Superior temporal gyrus (tissue), 1 donor: Measurements from ENCODE around the gene PRRG2.
"Not testable (repeated sequence)": the region's sequence is repeated elsewhere in the genome, so short reads cannot be mapped to it uniquely, and the experiment has no call there.

Source experiments
- DNase-seq: peaks from one replicate; pipeline ENCODE4 v3.0.0-alpha.2; 2016; ENCODE audit errors: extremely low spot score

Gene PRRG2

DNA sequence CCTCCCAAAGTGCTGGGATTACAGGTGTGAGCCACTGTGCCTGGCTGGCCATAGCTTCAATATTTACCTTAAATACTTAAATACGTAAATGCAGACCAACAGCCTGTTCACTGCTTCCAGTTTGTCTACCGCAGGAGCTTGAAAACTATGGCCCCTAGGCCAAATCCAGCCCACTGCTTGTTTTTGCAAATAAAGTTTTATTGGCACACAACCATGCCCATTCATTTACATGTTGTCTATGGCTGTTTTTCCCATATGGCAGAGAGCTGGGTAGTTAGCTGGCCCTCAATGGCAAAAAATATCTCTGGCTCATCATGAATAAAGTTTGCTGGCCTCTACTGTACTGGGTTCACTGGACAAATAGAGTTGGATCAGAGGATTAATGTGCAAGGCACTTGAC is 21.7 kb downstream of the PRRG2 start:
- no peak for DNase-seq

DNA sequence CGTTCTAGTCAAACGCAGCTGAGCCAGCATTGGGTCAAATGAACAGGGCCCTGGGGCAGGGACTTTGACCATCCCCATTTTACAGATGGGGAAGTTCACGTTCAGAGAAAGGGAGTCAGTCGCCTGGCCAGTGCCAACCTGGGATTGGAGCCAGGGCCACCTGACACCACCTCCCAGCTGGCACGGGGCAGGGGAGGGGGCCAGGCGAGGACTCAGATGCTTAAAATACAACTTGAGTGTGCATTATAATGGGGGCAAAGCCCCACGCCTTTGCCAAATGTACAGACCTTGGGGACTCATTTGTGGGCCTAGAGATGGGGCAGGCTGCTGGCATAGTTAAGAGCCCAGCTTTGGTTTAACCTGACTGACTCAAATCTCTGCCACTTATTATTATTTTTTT is 24.5 kb downstream of the PRRG2 start:
- DNase-seq, result no peak

GRCh38 chr19:49609499-49610092 is 28.5 kb downstream of the PRRG2 start:
- DNase-seq, result no peak

- no peak for DNase-seq
These were observed 32.3 kb downstream of the PRRG2 start for GRCh38 chr19:49613374-49613773.

- DNase-seq, result no peak
These were observed 33.1 kb downstream of the PRRG2 start for GRCh38 chr19:49614096-49614833.

GRCh38 chr19:49615861-49616260 is 34.7 kb downstream of the PRRG2 start:
- no peak for DNase-seq

DNA sequence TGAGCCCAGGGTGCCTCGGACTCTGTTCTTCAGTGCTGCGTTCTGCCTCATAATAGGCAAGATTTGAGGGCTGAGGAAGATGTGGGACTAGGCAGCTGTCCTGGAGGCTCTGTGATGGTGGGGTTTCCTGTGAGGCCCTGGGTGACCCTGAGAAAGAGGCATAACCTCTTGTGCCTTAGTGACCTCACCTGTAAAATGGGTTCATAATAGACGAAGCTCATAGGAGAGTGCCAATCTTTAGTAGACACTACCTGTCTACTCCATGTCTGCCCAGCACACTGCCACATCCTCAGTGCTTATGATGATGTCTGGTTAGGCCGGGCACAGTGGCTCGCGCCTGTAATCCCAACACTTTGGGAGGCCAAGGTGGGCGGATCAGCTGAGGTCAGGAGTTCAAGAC is 35.4 kb downstream of the PRRG2 start:
- DNase-seq, result no peak

DNA sequence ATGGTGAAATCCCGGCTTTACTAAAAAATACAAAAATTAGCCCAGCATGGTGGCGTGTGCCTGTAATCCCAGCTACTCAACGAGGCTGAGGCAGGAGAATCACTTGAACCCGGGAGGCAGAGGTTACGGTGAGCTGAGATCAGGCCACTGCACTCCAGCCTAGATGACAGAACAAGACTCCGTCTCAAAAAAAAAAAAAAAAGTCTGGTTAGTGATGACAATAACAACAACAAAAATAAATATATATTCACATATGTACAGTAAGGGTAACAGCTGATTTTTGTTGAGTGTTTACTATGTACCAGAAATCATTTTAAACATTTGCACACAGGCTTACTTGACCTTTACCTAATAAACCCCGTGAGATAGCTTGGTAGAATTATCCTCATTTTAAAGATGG is 35.8 kb downstream of the PRRG2 start:
- no peak for DNase-seq

GRCh38 chr19:49617860-49618259 is 36.7 kb downstream of the PRRG2 start:
- not testable (repeated sequence) for DNase-seq

DNA sequence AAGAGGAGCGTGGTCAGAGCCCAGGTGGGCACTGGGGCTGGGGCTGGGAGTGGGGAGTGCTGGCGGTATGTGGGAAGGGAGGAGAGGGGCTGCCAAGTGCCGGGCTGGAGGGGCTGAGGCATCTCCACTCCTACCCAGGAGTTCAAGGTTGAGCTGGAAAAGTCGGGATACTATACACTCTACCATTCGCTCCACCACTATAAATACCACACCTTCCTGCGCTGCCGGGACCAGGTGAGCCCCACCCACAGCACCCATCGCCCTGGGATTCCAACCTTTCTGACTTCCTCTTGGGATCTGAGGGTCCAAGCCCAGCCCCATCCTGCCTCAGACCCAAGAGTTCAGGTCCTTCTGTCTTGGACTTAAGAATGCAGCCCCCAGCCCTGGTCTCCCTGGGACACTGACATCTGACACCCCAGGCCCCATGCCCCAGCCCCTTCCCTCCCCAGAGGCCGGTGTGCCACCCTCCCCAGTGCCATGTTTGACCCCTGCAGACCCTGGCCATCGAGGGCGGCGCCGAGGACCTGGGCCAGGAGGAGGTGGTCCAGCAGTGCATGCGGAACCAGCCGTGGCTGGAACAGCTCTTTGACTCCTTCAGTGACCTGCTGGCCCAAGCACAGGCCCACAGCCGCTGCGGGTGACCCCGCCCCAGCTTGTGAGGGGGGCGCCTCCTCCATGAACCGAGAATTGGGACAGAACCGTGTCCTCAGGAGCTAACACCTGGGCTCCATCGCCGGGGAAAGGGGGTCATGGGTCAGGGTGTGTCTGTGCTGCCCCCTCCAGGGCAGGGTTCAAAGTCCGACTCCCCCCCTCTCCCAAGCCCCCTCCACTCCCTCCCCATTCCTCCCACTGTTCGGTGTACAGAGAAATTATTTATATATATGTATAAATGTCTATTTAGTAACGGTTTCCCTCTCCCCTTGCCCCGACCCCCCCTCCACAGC is 44.1 kb downstream of the PRRG2 start:
- DNase-seq, result no peak

DNA sequence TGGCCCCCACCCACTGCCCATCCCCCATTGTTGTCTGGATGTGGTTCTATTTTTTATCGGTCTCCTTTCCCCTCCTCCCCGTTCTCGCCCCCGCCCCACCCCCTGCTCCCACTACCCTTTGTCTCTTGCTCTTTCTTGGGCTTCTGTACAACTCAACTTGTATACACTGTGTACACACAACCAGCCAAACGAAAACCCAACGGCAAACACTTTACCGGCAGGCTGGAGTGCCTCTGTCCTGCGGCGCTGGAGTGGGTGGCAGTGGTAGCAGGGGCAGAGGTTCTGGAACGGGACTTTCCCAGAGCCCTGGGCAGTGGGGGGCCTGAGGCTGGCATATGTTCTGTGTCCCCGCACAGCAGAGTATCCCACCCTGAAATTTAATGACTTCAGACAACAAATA is 45.1 kb downstream of the PRRG2 start:
- DNase-seq, result no peak

DNA sequence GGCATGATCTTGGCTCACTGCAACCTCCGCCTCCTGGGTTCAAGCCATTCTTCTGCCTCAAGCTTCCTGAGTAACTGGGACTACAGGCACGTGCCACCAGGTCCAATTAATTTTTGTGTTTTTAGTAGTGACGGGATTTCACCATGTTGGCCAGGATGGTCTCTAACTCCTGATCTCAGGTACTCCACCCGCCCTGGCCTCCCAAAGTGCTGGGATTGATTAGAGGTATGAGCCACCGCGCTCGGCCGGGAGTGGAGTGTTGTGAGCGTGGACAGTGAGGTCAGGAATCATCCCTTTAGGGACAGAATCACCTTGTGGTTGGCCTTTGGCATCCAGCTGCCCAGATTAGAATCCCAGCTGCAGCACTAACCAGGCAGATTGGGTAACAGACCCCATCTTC is 48.5 kb downstream of the PRRG2 start:
- no peak for DNase-seq

DNA sequence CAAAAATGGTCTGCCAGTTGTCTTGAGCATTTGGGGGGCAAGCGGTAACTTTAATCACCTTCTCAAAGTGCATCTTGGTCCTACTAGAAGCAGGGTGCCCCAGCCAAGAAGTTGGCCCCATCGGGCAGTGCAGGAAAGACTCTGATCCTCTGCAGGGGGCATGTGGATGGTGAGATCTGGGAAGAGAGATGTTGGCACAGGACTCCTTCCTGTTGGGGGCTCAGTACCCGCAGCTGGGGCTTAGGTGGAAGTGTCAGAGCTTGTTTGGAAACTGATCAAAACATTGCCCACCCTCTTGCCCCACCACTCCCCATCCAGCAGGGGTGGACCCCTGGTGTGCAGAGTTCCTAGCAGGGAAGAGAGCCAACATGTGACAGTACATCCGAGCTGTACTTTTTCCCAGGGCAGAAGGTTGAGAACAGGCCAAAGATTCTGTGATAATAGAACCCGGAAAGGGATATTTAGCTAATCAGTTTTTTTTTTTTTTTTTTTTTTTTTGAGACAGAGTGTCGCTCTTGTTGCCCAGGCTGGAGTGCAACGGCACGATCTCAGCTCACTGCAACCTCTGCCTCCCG is 50.0 kb downstream of the PRRG2 start:
- DNase-seq, result no peak

DNA sequence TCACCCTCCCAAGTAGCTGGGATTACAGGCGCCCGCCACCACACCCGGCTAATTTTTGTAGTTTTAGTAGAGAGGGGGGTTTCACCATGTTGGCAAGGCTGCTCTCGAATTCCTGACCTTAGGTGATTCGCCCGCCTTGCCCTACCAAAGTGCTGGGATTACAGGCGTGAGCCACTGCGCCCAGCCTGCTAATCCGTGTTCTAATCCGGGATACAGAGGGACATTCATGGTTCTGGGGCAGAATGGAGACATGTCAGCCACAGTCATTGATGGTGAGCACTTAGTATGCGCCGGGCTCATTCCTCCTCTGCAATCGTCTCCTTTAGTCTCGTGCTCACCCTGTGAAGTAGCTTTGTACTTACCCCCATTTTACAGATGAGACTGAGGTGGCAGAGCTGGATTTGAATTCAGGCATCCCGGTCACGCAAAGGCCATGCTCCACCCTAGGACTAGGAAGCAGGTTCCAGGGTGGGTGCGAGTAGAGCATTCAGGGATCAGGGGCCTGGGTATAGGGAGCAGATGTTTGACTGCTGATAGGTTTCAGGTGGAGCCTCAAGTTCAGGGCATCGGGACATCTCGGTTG is 50.6 kb downstream of the PRRG2 start:
- no peak for DNase-seq

GRCh38 chr19:49632576-49632975 is 51.5 kb downstream of the PRRG2 start:
- no peak for DNase-seq

- not testable (repeated sequence) for DNase-seq
These were observed 52.2 kb downstream of the PRRG2 start for GRCh38 chr19:49633273-49633672.

DNA sequence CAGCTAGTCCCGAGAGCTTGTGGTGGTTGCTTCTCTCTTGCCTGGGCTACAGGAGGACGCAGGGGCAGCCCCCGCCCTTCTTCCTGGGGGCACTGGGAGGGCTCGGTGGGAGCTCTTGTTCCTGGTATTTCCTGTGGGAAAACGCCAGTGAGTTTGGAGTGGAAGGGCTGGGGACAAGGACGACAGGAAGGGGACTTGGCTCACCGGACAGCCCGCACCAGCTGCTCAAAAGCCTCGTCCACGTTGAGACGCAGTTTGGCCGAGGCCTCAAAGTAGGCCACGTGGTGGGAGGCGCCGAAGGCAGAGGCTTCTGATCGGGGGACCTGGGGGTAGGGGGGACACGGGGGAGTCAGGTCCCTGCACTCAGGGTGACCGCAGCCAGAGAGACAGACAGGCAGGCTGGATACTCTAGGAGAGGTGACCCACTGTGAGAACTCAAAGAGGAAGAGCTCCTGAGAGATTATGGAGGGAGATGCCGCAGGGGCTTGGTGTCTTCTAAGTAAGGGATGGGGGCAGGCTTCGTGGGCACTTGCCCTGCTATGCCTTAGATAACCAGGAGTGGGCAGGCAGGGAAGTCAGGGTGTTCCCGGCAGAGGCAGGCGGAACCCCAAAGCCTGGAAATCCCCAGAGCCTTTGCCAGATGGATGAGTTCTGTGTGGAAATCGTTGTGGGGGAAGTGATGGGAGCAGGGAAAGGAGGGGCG is 54.6 kb downstream of the PRRG2 start:
- peak; percentile 11 for DNase-seq

DNA sequence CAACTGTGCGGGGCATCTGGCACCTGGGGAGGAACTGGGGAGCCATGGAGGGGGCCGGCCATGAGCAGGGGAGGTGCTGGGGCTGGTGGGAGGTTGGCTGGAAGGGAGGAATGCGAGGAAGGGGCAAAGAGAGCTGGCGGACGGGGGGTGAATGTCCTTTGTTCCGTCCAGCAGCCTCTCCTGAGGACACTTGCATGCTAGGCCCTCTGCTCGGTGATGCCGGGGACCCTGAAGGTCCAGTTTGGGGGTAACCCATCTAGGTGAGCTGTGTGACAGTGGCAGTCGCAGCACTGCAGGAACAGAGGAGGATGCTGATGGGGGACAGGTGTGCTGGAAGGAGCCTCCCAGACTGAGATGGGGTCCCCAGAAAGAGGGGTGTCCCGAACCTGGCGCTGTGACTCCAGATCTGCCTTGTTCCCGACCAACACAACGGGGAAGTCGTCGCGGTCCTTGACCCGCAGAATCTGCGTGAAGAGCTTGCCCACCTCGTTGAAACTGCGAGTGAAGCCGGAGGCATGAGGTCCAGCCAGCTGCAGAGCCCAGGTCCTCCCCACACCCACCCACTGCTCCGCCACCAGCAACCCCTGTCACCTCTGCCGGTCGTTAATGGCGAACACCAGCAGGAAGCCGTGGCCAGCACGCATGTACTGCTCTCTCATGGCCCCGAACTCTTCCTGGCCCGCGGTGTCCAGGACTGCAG is 55.3 kb downstream of the PRRG2 start:
- DNase-seq, result no peak

GRCh38 chr19:49637821-49638738 is 57.0 kb downstream of the PRRG2 start:
- DNase-seq, result no peak
